Sigmoid colon (tissue), 7 donors: ENCODE data around the gene IL1RAPL1. TPM values are rescaled to one million over a fixed set of nuclear protein-coding genes. Genes with fewer than 3 reads are reported as not detected.

Experiments
- DNase-seq: peaks from one replicate; pipeline ENCODE4 v3.0.0-alpha.2; 2019
- H3K27ac ChIP-seq, 4 donors: fragments of 200-600 bp; sonication (generic); one replicate each; pipeline ENCODE4 v1.5.1; 2016 to 2019; ENCODE audit warnings: mild to moderate bottlenecking in 1 of 4
- H3K27me3 ChIP-seq, 3 donors: fragments of 200-600 bp; sonication (generic); one replicate each; pipeline ENCODE4 v1.5.1; 2019; ENCODE audit warnings: mild to moderate bottlenecking in 1 of 3
- H3K36me3 ChIP-seq, 4 donors: fragments of 200-600 bp; sonication (generic); one replicate each; pipeline ENCODE4 v1.5.1; 2016 to 2019
- H3K4me1 ChIP-seq, 4 donors: fragments of 200-600 bp; sonication (generic); one replicate each; pipeline ENCODE4 v1.5.1; 2017 to 2019
- H3K4me3 ChIP-seq, 4 donors: fragments of 200-600 bp; sonication (generic); one replicate each; pipeline ENCODE4 v1.5.1; 2017 to 2019; ENCODE audit warnings: mild to moderate bottlenecking in 2 of 4, moderate library complexity in 1 of 4
- H3K9me3 ChIP-seq, 4 donors: fragments of 200-600 bp in 3 of 4; sonication (generic) in 3 of 4; one replicate each; pipeline versions ENCODE4 v1.5.1 to v1.6.1; 2013 to 2019
- EP300 ChIP-seq, 4 donors: sonication (generic); formaldehyde crosslinking; IDR thresholded peaks; one replicate each; pipeline ENCODE4 v1.6.1; 2017; ENCODE audit warnings: antibody characterized with exemption in 4 of 4
- POLR2A ChIP-seq, 2 donors: fragments of 450-650 bp; IDR thresholded peaks; one replicate each; pipeline ENCODE4 v1.6.1; 2016; ENCODE audit warnings: antibody characterized with exemption in 2 of 2, mild to moderate bottlenecking in 2 of 2, moderate library complexity in 2 of 2
- POLR2AphosphoS5 ChIP-seq, 4 donors: sonication (generic); formaldehyde crosslinking; IDR thresholded peaks; one replicate each; pipeline ENCODE4 v1.6.1; 2017; ENCODE audit warnings: antibody characterized with exemption in 4 of 4
- WGBS, 2 donors: extraction: QIAGEN DNeasy Blood & Tissue Kit; methylation state at CpG; one replicate each; pipeline ENCODE4 v1.1.7; 2013; 5-methylcytosine and 5-hydroxymethylcytosine counted together
- intact Hi-C: fragments of 100-400 bp; cut with DNase I; formaldehyde crosslinking; loops from one replicate; pipeline ENCODE4 v1.15.1; 2023
- polyA plus RNA-seq, 3 donors: library from polyadenylated mRNA; stranded (reverse); fragments of 200-250 nt; gene quantifications; one replicate each; pipeline ENCODE4 v1.2.3, GENCODE V29; 2013
- total RNA-seq, 4 donors: library from RNA; depleted of rRNA; stranded (reverse); fragments of >200 nt; gene quantifications; one replicate each; pipeline ENCODE4 v1.1.0, GENCODE V29; 2016
- TF ChIP-seq, protein P1 (sequence below), 4 experiments: fragments of 450-650 bp in 3 of 4; fragments of 200-600 bp in 1 of 4; IDR thresholded peaks; one replicate each; pipeline ENCODE4 v1.5.1; 2016 to 2019; ENCODE audit warnings: antibody characterized with exemption in 4 of 4, mild to moderate bottlenecking in 3 of 4, moderate library complexity in 2 of 4
- donor health status: healthy with polysubstance abuse.
- donor health status: Bipolar disorder and iron deficiency.
- donor health status: healthy.

Gene IL1RAPL1
- total and polyA plus RNA-seq, 7 donors: 0.07 to 2.5 (median 1.2) TPM; not detected in 2

DNA sequence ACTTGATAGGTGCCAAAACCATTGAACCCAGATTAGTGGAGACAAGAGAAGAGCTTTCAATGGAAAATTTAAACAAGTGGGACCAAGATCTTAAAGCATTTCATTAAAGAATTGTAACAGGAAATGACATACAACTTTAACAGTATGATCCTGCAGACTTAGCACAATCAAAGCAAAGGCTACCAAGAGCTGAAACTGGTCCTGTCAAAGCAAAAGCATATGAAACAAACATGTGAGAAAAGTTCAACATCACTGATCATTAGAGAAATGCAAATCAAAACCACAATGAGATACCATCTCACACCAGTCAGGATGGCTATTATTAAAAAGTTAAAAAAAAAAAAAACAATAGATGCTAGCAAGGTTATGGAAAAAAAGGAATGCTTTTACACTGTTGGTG, 425.6 kb downstream of the IL1RAPL1 start:
- H3K27ac ChIP-seq: no peak overlapping the region
- H3K9me3 ChIP-seq: no peaks in the 10 kb centered on the region
- no peaks in the 10 kb centered on the region for H3K36me3 ChIP-seq
- no peak overlapping the region for H3K4me3 ChIP-seq
- TF ChIP-seq EP300 (IDR thresholded peaks at IDR 0.05) (no peak), POLR2A (IDR thresholded peaks at IDR 0.05) (no peak), POLR2AphosphoS5 (IDR thresholded peaks at IDR 0.05) (no peak)
- TF ChIP-seq, protein P1, sequence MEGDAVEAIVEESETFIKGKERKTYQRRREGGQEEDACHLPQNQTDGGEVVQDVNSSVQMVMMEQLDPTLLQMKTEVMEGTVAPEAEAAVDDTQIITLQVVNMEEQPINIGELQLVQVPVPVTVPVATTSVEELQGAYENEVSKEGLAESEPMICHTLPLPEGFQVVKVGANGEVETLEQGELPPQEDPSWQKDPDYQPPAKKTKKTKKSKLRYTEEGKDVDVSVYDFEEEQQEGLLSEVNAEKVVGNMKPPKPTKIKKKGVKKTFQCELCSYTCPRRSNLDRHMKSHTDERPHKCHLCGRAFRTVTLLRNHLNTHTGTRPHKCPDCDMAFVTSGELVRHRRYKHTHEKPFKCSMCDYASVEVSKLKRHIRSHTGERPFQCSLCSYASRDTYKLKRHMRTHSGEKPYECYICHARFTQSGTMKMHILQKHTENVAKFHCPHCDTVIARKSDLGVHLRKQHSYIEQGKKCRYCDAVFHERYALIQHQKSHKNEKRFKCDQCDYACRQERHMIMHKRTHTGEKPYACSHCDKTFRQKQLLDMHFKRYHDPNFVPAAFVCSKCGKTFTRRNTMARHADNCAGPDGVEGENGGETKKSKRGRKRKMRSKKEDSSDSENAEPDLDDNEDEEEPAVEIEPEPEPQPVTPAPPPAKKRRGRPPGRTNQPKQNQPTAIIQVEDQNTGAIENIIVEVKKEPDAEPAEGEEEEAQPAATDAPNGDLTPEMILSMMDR (IDR thresholded peaks at IDR 0.05): no peak
- no peaks in the 10 kb centered on the region for H3K27me3 ChIP-seq
- no peaks in the 10 kb centered on the region for H3K4me1 ChIP-seq
- intact Hi-C loops: no loop called here
- no peak for DNase-seq

DNA sequence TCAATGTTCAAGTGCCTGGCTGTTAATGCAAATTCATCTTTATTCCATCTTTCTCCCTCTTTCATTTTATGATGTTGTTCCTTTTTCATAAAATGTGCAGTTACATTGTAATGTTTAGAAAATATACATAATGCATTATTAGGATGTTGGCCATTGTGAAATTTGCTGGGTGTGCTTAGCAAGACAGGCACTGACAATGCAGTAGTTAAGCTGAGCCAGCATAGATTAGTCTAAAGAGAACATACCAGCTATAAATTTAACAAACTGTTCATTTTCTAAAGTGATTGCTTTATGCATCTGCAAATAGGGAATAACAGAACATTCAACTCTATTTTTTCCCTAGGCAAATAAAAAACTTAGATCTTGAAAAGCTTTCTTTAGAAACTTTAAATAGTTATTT, 436.0 kb downstream of the IL1RAPL1 start:
- no peak overlapping the region for H3K27ac ChIP-seq
- TF ChIP-seq POLR2A (IDR thresholded peaks at IDR 0.05): no peak
- TF ChIP-seq POLR2AphosphoS5 (IDR thresholded peaks at IDR 0.05): no peak
- TF ChIP-seq EP300 (IDR thresholded peaks at IDR 0.05): no peak
- TF ChIP-seq, protein P1 (IDR thresholded peaks at IDR 0.05): no peak
- no peaks in the 10 kb centered on the region for H3K36me3 ChIP-seq
- intact Hi-C loops: no loop called here
- no peak overlapping the region for H3K4me3 ChIP-seq
- H3K27me3 ChIP-seq: no peaks in the 10 kb centered on the region
- no peak for DNase-seq
- H3K4me1 ChIP-seq: no peaks in the 10 kb centered on the region
- no peaks in the 10 kb centered on the region for H3K9me3 ChIP-seq

DNA sequence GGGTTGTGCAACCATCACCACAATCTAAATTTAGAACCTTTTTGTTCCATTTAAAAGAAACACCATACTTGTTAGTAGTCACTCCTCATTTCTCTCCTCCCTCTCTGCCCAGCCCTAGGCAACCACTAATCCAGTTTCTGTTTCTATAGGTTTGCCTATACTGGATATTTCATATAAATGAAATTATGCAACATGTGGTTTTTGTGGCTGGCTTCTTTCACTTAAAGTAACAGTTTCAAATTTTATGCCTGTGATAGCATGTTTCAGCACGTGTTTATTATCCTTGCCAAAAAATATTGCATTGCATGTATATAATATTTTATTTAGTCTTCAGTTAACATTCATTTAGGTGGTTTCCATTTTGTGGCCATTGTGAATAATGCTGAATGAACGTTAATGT, 437.6 kb downstream of the IL1RAPL1 start:
- Histone ChIP-seq H3K27ac (no peak overlapping the region), H3K4me3 (no peak overlapping the region), H3K36me3 (no peaks in the 10 kb centered on the region), H3K27me3 (no peaks in the 10 kb centered on the region), H3K4me1 (no peaks in the 10 kb centered on the region), H3K9me3 (no peaks in the 10 kb centered on the region)
- WGBS, 2 donors: 51 to 63% methylated on average over 2 of the region's 2 CpGs
- intact Hi-C loops: no loop called here
- DNase-seq: no peak
- no peak for TF ChIP-seq EP300 (IDR thresholded peaks at IDR 0.05)
- no peak for TF ChIP-seq POLR2A (IDR thresholded peaks at IDR 0.05)
- no peak for TF ChIP-seq POLR2AphosphoS5 (IDR thresholded peaks at IDR 0.05)
- TF ChIP-seq, protein P1 (IDR thresholded peaks at IDR 0.05): no peak

DNA sequence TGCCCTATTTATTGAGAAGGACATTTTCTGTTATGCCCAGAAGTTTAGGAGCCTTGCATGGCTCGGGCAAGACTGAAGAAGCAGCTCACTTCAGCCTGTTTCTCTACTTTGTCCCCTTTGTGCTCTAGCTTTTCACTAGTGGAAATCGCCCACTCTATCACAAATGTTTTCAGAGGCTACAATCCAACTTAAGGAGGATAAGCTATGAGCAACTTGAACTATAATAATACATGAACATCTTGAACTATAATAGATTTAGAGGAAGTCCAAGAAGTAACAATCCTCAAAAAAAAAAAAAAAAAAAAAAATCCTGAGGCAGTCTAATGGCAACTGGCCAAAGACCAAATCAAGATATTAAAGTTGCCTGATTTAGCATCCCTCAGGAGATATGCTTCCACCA, 452.3 kb downstream of the IL1RAPL1 start:
- intact Hi-C loops: no loop called here
- Histone ChIP-seq H3K36me3 (no peaks in the 10 kb centered on the region), H3K27me3 (no peaks in the 10 kb centered on the region), H3K27ac (no peak overlapping the region), H3K9me3 (no peaks in the 10 kb centered on the region), H3K4me3 (no peak overlapping the region), H3K4me1 (no peaks in the 10 kb centered on the region)
- TF ChIP-seq POLR2A (IDR thresholded peaks at IDR 0.05) (no peak), EP300 (IDR thresholded peaks at IDR 0.05) (no peak), POLR2AphosphoS5 (IDR thresholded peaks at IDR 0.05) (no peak)
- TF ChIP-seq, protein P1 (IDR thresholded peaks at IDR 0.05): no peak
- 73 to 82% methylated on average over 2 of the region's 2 CpGs for WGBS, 2 donors
- no peak for DNase-seq

DNA sequence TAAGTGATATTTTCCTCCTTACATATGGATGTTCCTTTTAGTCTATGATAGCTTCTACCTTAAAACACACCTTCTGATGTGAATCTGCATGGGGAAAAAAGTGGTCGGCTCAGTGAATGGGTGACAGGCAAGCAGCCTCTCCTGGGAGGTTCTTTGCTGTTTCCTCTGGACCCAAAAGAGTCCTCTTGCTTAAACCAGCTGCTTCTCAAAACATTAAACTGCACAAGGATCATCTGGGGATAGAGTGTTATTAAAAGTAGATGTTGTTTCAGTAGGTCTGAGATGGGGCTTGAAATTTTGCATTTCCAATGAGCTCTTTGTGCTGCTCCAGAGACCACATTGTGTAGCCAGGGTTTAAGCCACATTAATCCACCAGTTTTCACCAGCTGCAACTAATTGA, 452.9 kb downstream of the IL1RAPL1 start:
- TF ChIP-seq EP300 (IDR thresholded peaks at IDR 0.05) (no peak), POLR2A (IDR thresholded peaks at IDR 0.05) (no peak)
- TF ChIP-seq, protein P1 (IDR thresholded peaks at IDR 0.05): no peak
- no peaks in the 10 kb centered on the region for H3K9me3 ChIP-seq
- WGBS, 2 donors: 81 to 83% methylated on average over 1 of the region's 1 CpG
- intact Hi-C loops: no loop called here
- DNase-seq: no peak
- H3K27me3 ChIP-seq: no peaks in the 10 kb centered on the region
- no peaks in the 10 kb centered on the region for H3K36me3 ChIP-seq
- no peak overlapping the region for H3K4me3 ChIP-seq
- no peak overlapping the region for H3K27ac ChIP-seq
- no peaks in the 10 kb centered on the region for H3K4me1 ChIP-seq
